GM23338 (cell line): ENCODE results near the gene RNF223. TPM values are rescaled to one million over a fixed set of nuclear protein-coding genes. Genes with fewer than 3 reads are reported as not detected.

Source experiments
- ATAC-seq: fragments of 200-7000 bp; cut with Tn5 transposase; 3 replicates; pipeline ENCODE4 v1.9.1; 2020
- DNase-seq: peaks from one replicate; pipeline ENCODE4 v3.0.0-alpha.2; 2015; ENCODE audit warnings: low spot score
- H2AFZ ChIP-seq: fragments of 200-600 bp; sonication (generic); 2 replicates; pipeline ENCODE4 v1.8.0; 2016; ENCODE audit warnings: antibody characterized with exemption, mild to moderate bottlenecking, moderate library complexity
- H3F3A ChIP-seq: fragments of 200-600 bp; sonication (generic); replicated peaks from 2 replicates; pipeline ENCODE4 v1.8.0; 2017; ENCODE audit warnings: antibody characterized with exemption, mixed run types, low read depth
- H3K27ac ChIP-seq: fragments of 200-600 bp; sonication (generic); 2 replicates; pipeline ENCODE4 v1.6.1; 2016; ENCODE audit warnings: low read depth
- H3K27me3 ChIP-seq: fragments of 200-600 bp; sonication (generic); 2 replicates; pipeline ENCODE4 v1.8.0; 2016; ENCODE audit warnings: mild to moderate bottlenecking, mixed run types, moderate library complexity; ENCODE audit not compliant: insufficient read depth
- H3K36me3 ChIP-seq: fragments of 200-600 bp; sonication (generic); 2 replicates; pipeline ENCODE4 v1.8.0; 2016; ENCODE audit warnings: mild to moderate bottlenecking; ENCODE audit not compliant: insufficient read depth
- H3K4me1 ChIP-seq: fragments of 200-600 bp; sonication (generic); 2 replicates; pipeline ENCODE4 v1.8.0; 2016; ENCODE audit warnings: mild to moderate bottlenecking, moderate library complexity; ENCODE audit not compliant: insufficient read depth
- H3K4me2 ChIP-seq: fragments of 200-600 bp; sonication (generic); 2 replicates; pipeline ENCODE4 v1.7.1; 2017; ENCODE audit warnings: mixed run types
- H3K4me3 ChIP-seq: fragments of 200-600 bp; sonication (generic); 2 replicates; pipeline ENCODE4 v1.6.1; 2016; ENCODE audit warnings: mixed run types
- H3K79me2 ChIP-seq: fragments of 200-600 bp; sonication (generic); replicated peaks from 2 replicates; pipeline ENCODE4 v1.8.0; 2017; ENCODE audit warnings: mild to moderate bottlenecking; ENCODE audit not compliant: insufficient read depth
- H3K9me2 ChIP-seq: fragments of 200-600 bp; sonication (generic); 2 replicates; pipeline ENCODE4 v1.8.0; 2017; ENCODE audit not compliant: insufficient read depth
- H4K20me1 ChIP-seq: fragments of 200-600 bp; sonication (generic); replicated peaks from 2 replicates; pipeline ENCODE4 v1.8.0; 2017; ENCODE audit warnings: mild to moderate bottlenecking; ENCODE audit not compliant: insufficient read depth
- H3K27ac Mint-ChIP-seq: 2 replicates; pipeline ENCODE4 v1.8.0; 2020; ENCODE audit warnings: inconsistent platforms, mild to moderate bottlenecking, moderate library complexity, mixed read lengths
- H3K27me3 Mint-ChIP-seq: 3 replicates; pipeline ENCODE4 v1.8.0; 2022; ENCODE audit warnings: low read depth, mild to moderate bottlenecking, moderate library complexity, mixed read lengths, inconsistent platforms; ENCODE audit not compliant: insufficient read depth, poor library complexity
- H3K36me3 Mint-ChIP-seq: 3 replicates; pipeline ENCODE4 v1.8.0; 2021; ENCODE audit warnings: low read depth, mild to moderate bottlenecking, inconsistent platforms, moderate library complexity, mixed read lengths
- H3K4me1 Mint-ChIP-seq: 3 replicates; pipeline ENCODE4 v1.8.0; 2020; ENCODE audit warnings: mild to moderate bottlenecking, inconsistent platforms, mixed read lengths
- H3K4me3 Mint-ChIP-seq: 3 replicates; pipeline ENCODE4 v1.8.0; 2021; ENCODE audit warnings: moderate library complexity, mild to moderate bottlenecking, inconsistent platforms, mixed read lengths
- H3K9me3 Mint-ChIP-seq: 3 replicates; pipeline ENCODE4 v1.8.0; 2020; ENCODE audit warnings: moderate library complexity, mild to moderate bottlenecking, inconsistent platforms, mixed read lengths
- CREB1 ChIP-seq: fragments of 250-450 bp; sonication (Bioruptor Pico); IDR thresholded peaks from 2 replicates; pipeline ENCODE4 v1.5.0; 2020; ENCODE audit warnings: low read depth, mild to moderate bottlenecking, moderate library complexity
- EZH2 ChIP-seq: fragments of 200-600 bp; sonication (generic); IDR thresholded peaks from one replicate; pipeline ENCODE4 v1.8.0; 2017; ENCODE audit warnings: antibody characterized with exemption, mild to moderate bottlenecking, low read depth; ENCODE audit not compliant: unreplicated experiment
- JUNB ChIP-seq: IDR thresholded peaks from one replicate; pipeline ENCODE4 v1.6.1; 2016; ENCODE audit warnings: antibody characterized with exemption; ENCODE audit not compliant: unreplicated experiment
- NANOG ChIP-seq: IDR thresholded peaks from 2 replicates; pipeline ENCODE4 v1.6.1; 2016; ENCODE audit warnings: antibody characterized with exemption, borderline replicate concordance
- POLR2AphosphoS5 ChIP-seq: IDR thresholded peaks from 2 replicates; pipeline ENCODE4 v1.6.1; 2016; ENCODE audit warnings: antibody characterized with exemption, low read depth
- REST ChIP-seq: IDR thresholded peaks from one replicate; pipeline ENCODE4 v1.6.1; 2018; ENCODE audit warnings: antibody characterized with exemption; ENCODE audit not compliant: unreplicated experiment
- ZNF114 ChIP-seq: fragments of 250-450 bp; sonication (Bioruptor Pico); IDR thresholded peaks from 2 replicates; pipeline ENCODE4 v1.5.0; 2020; ENCODE audit warnings: mild to moderate bottlenecking, moderate library complexity
- ZNF331 ChIP-seq: fragments of 250-450 bp; sonication (Bioruptor Pico); IDR thresholded peaks from 2 replicates; pipeline ENCODE4 v1.5.0; 2020; ENCODE audit warnings: low read depth, mild to moderate bottlenecking, moderate library complexity
- polyA plus RNA-seq: library from polyadenylated mRNA; unstranded; fragments of >200 nt; fragmentation: Nextera tagmentation; extraction: Ambion mirVana; gene quantifications from 2 replicates; pipeline ENCODE4 v1.2.1, GENCODE V29; 2016
- total RNA-seq: library from RNA; depleted of rRNA; stranded (reverse); fragments of >200 nt; shearing (Covaris generic); gene quantifications from 2 replicates; pipeline ENCODE4 v1.2.3, GENCODE V29; 2014
- TF ChIP-seq, protein P1 (sequence below): IDR thresholded peaks from 2 replicates; pipeline ENCODE4 v1.6.1; 2016; ENCODE audit warnings: antibody characterized with exemption
- TF ChIP-seq, protein P2 (sequence below), 2 experiments: fragments of 200-600 bp in 1 of 2; sonication (generic) in 1 of 2; conservative IDR thresholded peaks; 2 replicates each; pipeline versions ENCODE4 v1.5.1 to v1.6.1; 2016 to 2017; ENCODE audit warnings: antibody characterized with exemption in 2 of 2, low read depth in 2 of 2, mild to moderate bottlenecking in 2 of 2, moderate library complexity in 1 of 2

Gene RNF223
- total and polyA plus RNA-seq, 2 experiments from 2014 or later = not detected

GRCh38 chr1:1086911-1087341, 12.8 kb upstream of the RNF223 start:
- H3K36me3 Mint-ChIP-seq = no peaks in the 10 kb centered on the region
- Histone ChIP-seq H3K4me3 (no peak overlapping the region), H3K27me3 (no peaks in the 10 kb centered on the region), H4K20me1 (no peaks in the 10 kb centered on the region), H3K79me2 (no peaks in the 10 kb centered on the region), H3K4me2 (no peak overlapping the region), H3K27ac (no peak overlapping the region), H3K9me2 (no peaks in the 10 kb centered on the region), H3K4me1 (no peaks in the 10 kb centered on the region), H2AFZ (no peak overlapping the region), H3K36me3 (no peaks in the 10 kb centered on the region), H3F3A (no peaks in the 10 kb centered on the region)
- DNase-seq = no peak
- peaks cover 6% of the 10 kb centered on the region for H3K27me3 Mint-ChIP-seq
- no peak for TF ChIP-seq EZH2
- TF ChIP-seq REST = no peak
- no peak for TF ChIP-seq JUNB
- TF ChIP-seq ZNF114 (CRISPR knock-in tag) = no peak
- TF ChIP-seq POLR2AphosphoS5 = no peak
- TF ChIP-seq NANOG = no peak
- TF ChIP-seq, protein P1, sequence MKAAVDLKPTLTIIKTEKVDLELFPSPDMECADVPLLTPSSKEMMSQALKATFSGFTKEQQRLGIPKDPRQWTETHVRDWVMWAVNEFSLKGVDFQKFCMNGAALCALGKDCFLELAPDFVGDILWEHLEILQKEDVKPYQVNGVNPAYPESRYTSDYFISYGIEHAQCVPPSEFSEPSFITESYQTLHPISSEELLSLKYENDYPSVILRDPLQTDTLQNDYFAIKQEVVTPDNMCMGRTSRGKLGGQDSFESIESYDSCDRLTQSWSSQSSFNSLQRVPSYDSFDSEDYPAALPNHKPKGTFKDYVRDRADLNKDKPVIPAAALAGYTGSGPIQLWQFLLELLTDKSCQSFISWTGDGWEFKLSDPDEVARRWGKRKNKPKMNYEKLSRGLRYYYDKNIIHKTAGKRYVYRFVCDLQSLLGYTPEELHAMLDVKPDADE = no peak
- TF ChIP-seq ZNF331 (CRISPR knock-in tag) = no peak
- no peak for TF ChIP-seq CREB1 (CRISPR knock-in tag)
- TF ChIP-seq, protein P2, sequence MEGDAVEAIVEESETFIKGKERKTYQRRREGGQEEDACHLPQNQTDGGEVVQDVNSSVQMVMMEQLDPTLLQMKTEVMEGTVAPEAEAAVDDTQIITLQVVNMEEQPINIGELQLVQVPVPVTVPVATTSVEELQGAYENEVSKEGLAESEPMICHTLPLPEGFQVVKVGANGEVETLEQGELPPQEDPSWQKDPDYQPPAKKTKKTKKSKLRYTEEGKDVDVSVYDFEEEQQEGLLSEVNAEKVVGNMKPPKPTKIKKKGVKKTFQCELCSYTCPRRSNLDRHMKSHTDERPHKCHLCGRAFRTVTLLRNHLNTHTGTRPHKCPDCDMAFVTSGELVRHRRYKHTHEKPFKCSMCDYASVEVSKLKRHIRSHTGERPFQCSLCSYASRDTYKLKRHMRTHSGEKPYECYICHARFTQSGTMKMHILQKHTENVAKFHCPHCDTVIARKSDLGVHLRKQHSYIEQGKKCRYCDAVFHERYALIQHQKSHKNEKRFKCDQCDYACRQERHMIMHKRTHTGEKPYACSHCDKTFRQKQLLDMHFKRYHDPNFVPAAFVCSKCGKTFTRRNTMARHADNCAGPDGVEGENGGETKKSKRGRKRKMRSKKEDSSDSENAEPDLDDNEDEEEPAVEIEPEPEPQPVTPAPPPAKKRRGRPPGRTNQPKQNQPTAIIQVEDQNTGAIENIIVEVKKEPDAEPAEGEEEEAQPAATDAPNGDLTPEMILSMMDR (conservative IDR thresholded peaks at IDR 0.05; ENCODE audit: low read depth in 2 of 2) = no peak
- no peaks in the 10 kb centered on the region for H3K9me3 Mint-ChIP-seq
- no peak overlapping the region for H3K4me3 Mint-ChIP-seq
- H3K4me1 Mint-ChIP-seq = no peaks in the 10 kb centered on the region
- H3K27ac Mint-ChIP-seq = no peak overlapping the region
- ATAC-seq = no peak
